Neural cell (in vitro differentiated cells): ENCODE data around the gene ZC3H8. TPM values are rescaled to one million over a fixed set of nuclear protein-coding genes. Genes with fewer than 3 reads are reported as not detected.

Experiments
- H2AFZ ChIP-seq: fragments of 200-600, 300-800 bp; sonication (generic), shearing (Covaris generic); 2 replicates; pipeline ENCODE4 v1.6.0; 2014; ENCODE audit warnings: low read depth, mild to moderate bottlenecking, antibody characterized with exemption, low read length, moderate library complexity
- H3F3A ChIP-seq: fragments of 200-600 bp; shearing (Covaris generic); 2 replicates; pipeline ENCODE4 v1.6.1; 2016; ENCODE audit warnings: mild to moderate bottlenecking, moderate library complexity, mixed read lengths, antibody characterized with exemption, low read length; ENCODE audit not compliant: insufficient read depth, poor library complexity, severe bottlenecking
- H3K27ac ChIP-seq: fragments of 200-600, 300-800 bp; sonication (generic), shearing (Covaris generic); 2 replicates; pipeline ENCODE4 v1.5.1; 2014; ENCODE audit warnings: mild to moderate bottlenecking, low read length, moderate library complexity
- H3K27me3 ChIP-seq: fragments of 300-800, 200-600 bp; sonication (generic), shearing (Covaris generic); 2 replicates; pipeline ENCODE4 v1.6.0; 2014; ENCODE audit warnings: mild to moderate bottlenecking, low read depth, low read length, moderate library complexity; ENCODE audit not compliant: insufficient read depth
- H3K36me3 ChIP-seq: fragments of 300-800, 200-600 bp; sonication (generic), shearing (Covaris generic); 2 replicates; pipeline ENCODE4 v1.5.1; 2014; ENCODE audit warnings: mild to moderate bottlenecking, antibody characterized with exemption, low read length, moderate library complexity; ENCODE audit not compliant: insufficient read depth
- H3K4me2 ChIP-seq: fragments of 300-800, 200-600 bp; sonication (generic), shearing (Covaris generic); 2 replicates; pipeline ENCODE4 v1.6.0; 2014; ENCODE audit warnings: mild to moderate bottlenecking, low read length
- H3K4me3 ChIP-seq: fragments of 300-800, 200-600 bp; sonication (generic), shearing (Covaris generic); 2 replicates; pipeline ENCODE4 v1.5.1; 2014; ENCODE audit warnings: mild to moderate bottlenecking, low read length, moderate library complexity
- H3K79me2 ChIP-seq: fragments of 200-600 bp; shearing (Covaris generic); replicated peaks from 2 replicates; pipeline ENCODE4 v1.6.0; 2014; ENCODE audit warnings: mild to moderate bottlenecking, low read length, moderate library complexity; ENCODE audit not compliant: insufficient read depth
- H3K9ac ChIP-seq: fragments of 300-800, 200-600 bp; sonication (generic), shearing (Covaris generic); 2 replicates; pipeline ENCODE4 v1.6.1; 2016; ENCODE audit warnings: mild to moderate bottlenecking, low read length, mixed read lengths
- H3K9me2 ChIP-seq: fragments of 200-600 bp; shearing (Covaris generic); 2 replicates; pipeline ENCODE4 v1.6.1; 2016; ENCODE audit warnings: mild to moderate bottlenecking, low read length, mixed read lengths; ENCODE audit not compliant: insufficient read depth
- H3K9me3 ChIP-seq: fragments of 200-600, 300-800 bp; sonication (generic), shearing (Covaris generic); 2 replicates; pipeline ENCODE4 v1.6.1; 2016; ENCODE audit warnings: mild to moderate bottlenecking, mixed run types, low read length, moderate library complexity, mixed read lengths
- H4K20me1 ChIP-seq: fragments of 200-600 bp; shearing (Covaris generic); 2 replicates; pipeline ENCODE4 v1.6.1; 2016; ENCODE audit warnings: mild to moderate bottlenecking, mixed run types; ENCODE audit not compliant: insufficient read depth
- CTCF ChIP-seq: fragments of 450-650 bp; IDR thresholded peaks from 2 replicates; pipeline ENCODE4 v1.5.1; 2014; ENCODE audit warnings: antibody characterized with exemption, mild to moderate bottlenecking, moderate library complexity; ENCODE audit not compliant: poor library complexity, severe bottlenecking
- EP300 ChIP-seq: fragments of 450-650 bp; conservative IDR thresholded peaks from 2 replicates; pipeline ENCODE4 v1.6.1; 2014; ENCODE audit warnings: antibody characterized with exemption, mild to moderate bottlenecking, moderate library complexity; ENCODE audit not compliant: poor library complexity, severe bottlenecking
- EZH2 ChIP-seq: fragments of 200-600, 300-800 bp; shearing (Covaris generic), sonication (generic); IDR thresholded peaks from 2 replicates; pipeline ENCODE4 v1.6.1; 2014; ENCODE audit warnings: antibody characterized with exemption, low read length, borderline replicate concordance, mild to moderate bottlenecking; ENCODE audit not compliant: insufficient read depth, poor library complexity, severe bottlenecking
- MXI1 ChIP-seq: fragments of 450-650 bp; conservative IDR thresholded peaks from 2 replicates; pipeline ENCODE4 v1.6.1; 2014; ENCODE audit warnings: antibody characterized with exemption, mild to moderate bottlenecking; ENCODE audit not compliant: poor library complexity, severe bottlenecking
- POLR2AphosphoS5 ChIP-seq: IDR thresholded peaks from 2 replicates; pipeline ENCODE4 v1.6.1; 2012
- RAD21 ChIP-seq: fragments of 450-650 bp; conservative IDR thresholded peaks from 2 replicates; pipeline ENCODE4 v1.6.1; 2014; ENCODE audit warnings: antibody characterized with exemption, mild to moderate bottlenecking, moderate library complexity
- REST ChIP-seq: IDR thresholded peaks from 2 replicates; pipeline ENCODE4 v1.6.1; 2012; ENCODE audit warnings: borderline replicate concordance
- SMC3 ChIP-seq: fragments of 450-650 bp; conservative IDR thresholded peaks from 2 replicates; pipeline ENCODE4 v1.6.1; 2014; ENCODE audit warnings: antibody characterized with exemption, mild to moderate bottlenecking, moderate library complexity; ENCODE audit not compliant: poor library complexity
- TAF1 ChIP-seq: IDR thresholded peaks from 2 replicates; pipeline ENCODE4 v1.6.1; 2012; ENCODE audit warnings: low read depth
- polyA plus RNA-seq: library from polyadenylated mRNA; depleted of rRNA; stranded (reverse); fragments of >200 nt; gene quantifications from 2 replicates; pipeline ENCODE4 v1.2.3, GENCODE V29; 2014

The ZC3H8 gene
- polyA plus RNA-seq, 1 donor from 2014 or later: 26.5 TPM

- H3F3A ChIP-seq: no peaks in the 10 kb centered on the region
- no peaks in the 10 kb centered on the region for H3K79me2 ChIP-seq
- H3K4me2 ChIP-seq: no peak overlapping the region
- no peaks in the 10 kb centered on the region for H3K27me3 ChIP-seq
- no peak overlapping the region for H2AFZ ChIP-seq
- H3K36me3 ChIP-seq: no peaks in the 10 kb centered on the region
- no peaks in the 10 kb centered on the region for H3K9me3 ChIP-seq
- no peaks in the 10 kb centered on the region for H3K9me2 ChIP-seq
- no peaks in the 10 kb centered on the region for H4K20me1 ChIP-seq
- H3K4me3 ChIP-seq: no peak overlapping the region
- TF ChIP-seq EP300: no peak
- TF ChIP-seq SMC3: no peak
- no peak for TF ChIP-seq POLR2AphosphoS5
- no peak for TF ChIP-seq CTCF
- TF ChIP-seq EZH2: no peak
- TF ChIP-seq TAF1: no peak
- H3K9ac ChIP-seq: no peak overlapping the region
- H3K27ac ChIP-seq: no peak overlapping the region
These were observed 89.5 kb downstream of the ZC3H8 start for GRCh38 chr2:112165296-112165695.

GRCh38 chr2:112164876-112165275 is 90.0 kb downstream of the ZC3H8 start:
- Histone ChIP-seq H3K4me2 (no peak overlapping the region), H4K20me1 (no peaks in the 10 kb centered on the region), H3K9me3 (no peaks in the 10 kb centered on the region), H3K27ac (no peak overlapping the region), H3K27me3 (no peaks in the 10 kb centered on the region), H3K9me2 (no peaks in the 10 kb centered on the region), H3K9ac (no peak overlapping the region), H3F3A (no peaks in the 10 kb centered on the region), H3K36me3 (no peaks in the 10 kb centered on the region), H2AFZ (no peak overlapping the region), H3K79me2 (no peaks in the 10 kb centered on the region), H3K4me3 (no peak overlapping the region)
- TF ChIP-seq MXI1 (no peak), REST (no peak), EZH2 (no peak), POLR2AphosphoS5 (no peak), RAD21 (no peak), EP300 (no peak), SMC3 (no peak), CTCF (no peak), TAF1 (no peak)
